SK-N-SH (cell line): ENCODE results near the gene KLHL30. TPM values are rescaled to one million over a fixed set of nuclear protein-coding genes. Genes with fewer than 3 reads are reported as not detected.

Experiments
- CTCF ChIA-PET: fragments of 300-600, 350-600 bp; formaldehyde crosslinking; extraction: SDS; loops from one replicate; lab custom pipeline; 2021; lab: Yijun Ruan, JAX
- POLR2A ChIA-PET: fragments of 350-600 bp; sonication (Branson Sonifier 250); formaldehyde crosslinking; extraction: SDS; loops from one replicate; lab custom pipeline; 2020; ENCODE audit warnings: antibody characterized with exemption, inconsistent platforms; lab: Yijun Ruan, JAX
- DNase-seq: peaks from one replicate; pipeline ENCODE4 v3.0.0; 2012
- H2AFZ ChIP-seq: fragments of 200-600 bp; sonication (generic); 2 replicates; pipeline ENCODE4 v1.8.1; 2016; ENCODE audit warnings: antibody characterized with exemption, mild to moderate bottlenecking, low read depth
- H3F3A ChIP-seq: fragments of 200-600 bp; sonication (generic); replicated peaks from 2 replicates; pipeline ENCODE3; 2016; ENCODE audit warnings: antibody characterized with exemption, mild to moderate bottlenecking; ENCODE audit not compliant: insufficient read depth
- H3K27ac ChIP-seq, 2 experiments: fragments of 200-500 bp in 1 of 2; fragments of 200-600 bp in 1 of 2; sonication (Bioruptor generic) in 1 of 2; sonication (generic), shearing (Covaris generic) in 1 of 2; 2 replicates each; pipeline versions ENCODE4 v1.5.1 to v1.6.1; 2014 to 2016; ENCODE audit warnings: low read depth in 2 of 2, inconsistent platforms in 1 of 2, low read length in 1 of 2, mild to moderate bottlenecking in 1 of 2, mixed read lengths in 1 of 2
- H3K27me3 ChIP-seq: fragments of 200-600 bp; sonication (generic), shearing (Covaris generic); 2 replicates; pipeline ENCODE4 v1.6.1; 2016; ENCODE audit warnings: mixed run types; ENCODE audit not compliant: insufficient read depth
- H3K36me3 ChIP-seq, 2 experiments: fragments of 200-500 bp in 1 of 2; fragments of 200-600 bp in 1 of 2; sonication (Bioruptor generic) in 1 of 2; sonication (generic) in 1 of 2; replicated peaks in 1 of 2; 2 replicates each; pipeline versions ENCODE3 to v1.5.1; 2014 to 2016; ENCODE audit warnings: low read length in 1 of 2, mild to moderate bottlenecking in 1 of 2; ENCODE audit not compliant: insufficient read depth in 2 of 2, control insufficient read depth in 1 of 2
- H3K4me1 ChIP-seq, 2 experiments: fragments of 200-500 bp in 1 of 2; fragments of 200-600 bp in 1 of 2; sonication (Bioruptor generic) in 1 of 2; sonication (generic), shearing (Covaris generic) in 1 of 2; 2 replicates each; pipeline versions ENCODE4 v1.5.1 to v1.6.1; 2014 to 2016; ENCODE audit warnings: low read depth in 1 of 2, low read length in 1 of 2, mixed run types in 1 of 2; ENCODE audit not compliant: insufficient read depth in 2 of 2, control insufficient read depth in 1 of 2
- H3K4me2 ChIP-seq: fragments of 200-600 bp; sonication (generic), shearing (Covaris generic); 2 replicates; pipeline ENCODE4 v1.6.1; 2017; ENCODE audit warnings: mixed run types
- H3K4me3 ChIP-seq, 2 experiments: fragments of 200-500 bp in 1 of 2; fragments of 200-600 bp in 1 of 2; sonication (Bioruptor generic) in 1 of 2; sonication (generic), shearing (Covaris generic) in 1 of 2; 2 replicates each; pipeline versions ENCODE4 v1.5.1 to v1.8.1; 2014 to 2016; ENCODE audit warnings: low read depth in 2 of 2, inconsistent platforms in 1 of 2, low read length in 1 of 2, mild to moderate bottlenecking in 1 of 2, mixed read lengths in 1 of 2, moderate library complexity in 1 of 2
- H3K79me2 ChIP-seq: fragments of 200-600 bp; sonication (generic); 2 replicates; pipeline ENCODE4 v1.8.1; 2017; ENCODE audit warnings: mild to moderate bottlenecking; ENCODE audit not compliant: insufficient read depth
- H3K9ac ChIP-seq: fragments of 200-600 bp; sonication (generic); 2 replicates; pipeline ENCODE4 v1.6.1; 2017; ENCODE audit warnings: mixed run types
- H3K9me2 ChIP-seq: fragments of 200-600 bp; sonication (generic); 2 replicates; pipeline ENCODE4 v1.6.1; 2017; ENCODE audit warnings: mixed run types
- H3K9me3 ChIP-seq: fragments of 200-600 bp; sonication (generic); 2 replicates; pipeline ENCODE4 v1.6.1; 2017; ENCODE audit warnings: mixed run types, mild to moderate bottlenecking, moderate library complexity
- H4K20me1 ChIP-seq: fragments of 200-600 bp; sonication (generic); 2 replicates; pipeline ENCODE4 v1.6.1; 2017; ENCODE audit warnings: mild to moderate bottlenecking, mixed run types; ENCODE audit not compliant: insufficient read depth
- FOXJ3 ChIP-seq: sonication (generic); formaldehyde crosslinking; IDR thresholded peaks from 2 replicates; pipeline ENCODE4 v1.5.1; 2020; ENCODE audit warnings: mild to moderate bottlenecking, missing genetic modification reagents
- FOXM1 ChIP-seq: IDR thresholded peaks from 2 replicates; pipeline ENCODE4 v1.4.0; 2012; ENCODE audit warnings: low read depth, mild to moderate bottlenecking
- NFIC ChIP-seq: IDR thresholded peaks from 2 replicates; pipeline ENCODE4 v1.4.0; 2012; ENCODE audit warnings: borderline replicate concordance
- NRF1 ChIP-seq: IDR thresholded peaks from 2 replicates; pipeline ENCODE4 v1.6.1; 2012; ENCODE audit warnings: low read depth, mild to moderate bottlenecking, low read length
- RCOR1 ChIP-seq: fragments of 150-350 bp; IDR thresholded peaks from 2 replicates; pipeline ENCODE4 v1.6.1; 2017; ENCODE audit warnings: antibody characterized with exemption, low read length
- SIN3A ChIP-seq: IDR thresholded peaks from 2 replicates; pipeline ENCODE4 v1.6.1; 2012; ENCODE audit warnings: low read depth, mild to moderate bottlenecking, low read length, moderate library complexity, borderline replicate concordance
- ZBTB33 ChIP-seq: IDR thresholded peaks from 2 replicates; pipeline ENCODE4 v1.4.0; 2012; ENCODE audit warnings: low read depth, borderline replicate concordance
- WGBS: methylation state at CpG from one replicate; pipeline ENCODE4 v1.1.6; 2017; ENCODE audit warnings: low lambda C conversion rate; 5-methylcytosine and 5-hydroxymethylcytosine counted together
- polyA plus RNA-seq, 3 experiments: library from polyadenylated mRNA; depleted of rRNA; stranded (reverse); fragments of >200 nt; gene quantifications; 2 replicates each; pipeline ENCODE4 v1.2.3, GENCODE V29; 2012
- TF ChIP-seq, protein P1 (sequence below): fragments of 200-600 bp; sonication (generic); IDR thresholded peaks from 2 replicates; pipeline ENCODE4 v1.6.1; 2017; ENCODE audit warnings: antibody characterized with exemption, mild to moderate bottlenecking, moderate library complexity
- TF ChIP-seq, protein P2 (sequence below): IDR thresholded peaks from 2 replicates; pipeline ENCODE4 v1.6.1; 2012; ENCODE audit warnings: mild to moderate bottlenecking, low read depth, low read length, moderate library complexity
- TF ChIP-seq, protein P3 (sequence below): IDR thresholded peaks from 2 replicates; pipeline ENCODE4; 2012

KLHL30 gene
- polyA plus RNA-seq, 1 of the 3 experiments (the other 2 are of a cell fraction): not detected

DNA sequence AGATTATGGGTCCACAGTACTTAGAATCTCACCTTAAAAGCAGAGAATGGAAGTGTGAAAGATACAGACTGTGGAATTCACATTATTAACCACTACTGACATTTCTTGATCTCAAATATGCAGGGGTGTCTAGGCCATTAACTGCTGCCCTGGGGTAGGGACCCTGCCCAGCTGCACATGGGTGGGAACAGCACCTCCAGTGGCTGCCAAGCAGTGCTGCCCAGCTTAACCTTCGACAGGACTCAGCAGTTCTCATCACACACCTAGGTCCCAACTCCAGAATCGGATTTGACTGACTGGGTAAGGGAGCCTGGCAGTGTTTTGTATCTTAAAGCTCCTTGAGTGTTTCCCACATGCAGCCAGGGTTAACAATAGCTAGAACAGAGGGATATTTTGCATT lies 35.2 kb downstream of the KLHL30 start:
- Histone ChIP-seq H3K9ac (no peak overlapping the region), H3F3A (peaks cover 28% of the 10 kb centered on the region), H4K20me1 (no peaks in the 10 kb centered on the region), H3K4me1 (peaks cover 15 to 20% of the 10 kb centered on the region in 2 experiments; a peak in 3 of 4 replicates), H3K27ac (no peak overlapping the region), H3K27me3 (no peaks in the 10 kb centered on the region), H3K4me3 (no peak overlapping the region), H3K36me3 (peaks cover 36 to 74% of the 10 kb centered on the region in 2 experiments), H2AFZ (no peak overlapping the region), H3K79me2 (no peaks in the 10 kb centered on the region), H3K9me2 (no peaks in the 10 kb centered on the region), H3K9me3 (no peaks in the 10 kb centered on the region), H3K4me2 (no peak overlapping the region)
- DNase-seq: peak; percentile 39
- POLR2A ChIA-PET: no interaction called here
- WGBS: 83% methylated on average over 1 of the region's 2 CpGs
- TF ChIP-seq SIN3A: no peak
- TF ChIP-seq, protein P1, sequence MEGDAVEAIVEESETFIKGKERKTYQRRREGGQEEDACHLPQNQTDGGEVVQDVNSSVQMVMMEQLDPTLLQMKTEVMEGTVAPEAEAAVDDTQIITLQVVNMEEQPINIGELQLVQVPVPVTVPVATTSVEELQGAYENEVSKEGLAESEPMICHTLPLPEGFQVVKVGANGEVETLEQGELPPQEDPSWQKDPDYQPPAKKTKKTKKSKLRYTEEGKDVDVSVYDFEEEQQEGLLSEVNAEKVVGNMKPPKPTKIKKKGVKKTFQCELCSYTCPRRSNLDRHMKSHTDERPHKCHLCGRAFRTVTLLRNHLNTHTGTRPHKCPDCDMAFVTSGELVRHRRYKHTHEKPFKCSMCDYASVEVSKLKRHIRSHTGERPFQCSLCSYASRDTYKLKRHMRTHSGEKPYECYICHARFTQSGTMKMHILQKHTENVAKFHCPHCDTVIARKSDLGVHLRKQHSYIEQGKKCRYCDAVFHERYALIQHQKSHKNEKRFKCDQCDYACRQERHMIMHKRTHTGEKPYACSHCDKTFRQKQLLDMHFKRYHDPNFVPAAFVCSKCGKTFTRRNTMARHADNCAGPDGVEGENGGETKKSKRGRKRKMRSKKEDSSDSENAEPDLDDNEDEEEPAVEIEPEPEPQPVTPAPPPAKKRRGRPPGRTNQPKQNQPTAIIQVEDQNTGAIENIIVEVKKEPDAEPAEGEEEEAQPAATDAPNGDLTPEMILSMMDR: peak; percentile 34; the same call in 1 of the 2 replicates
- CTCF ChIA-PET: interaction anchor here (1.1 to 1.7 kb wide), 3 partner anchors 8 to 65 kb away, joined by 3 to 4 read pairs (median 4); no protein-coding TSS in a partner anchor

- Histone ChIP-seq H3K9ac (no peak overlapping the region), H3K9me3 (no peaks in the 10 kb centered on the region), H4K20me1 (no peaks in the 10 kb centered on the region), H3K36me3 (peaks cover 42 to 73% of the 10 kb centered on the region in 2 experiments), H3K79me2 (no peaks in the 10 kb centered on the region), H2AFZ (no peak overlapping the region), H3K4me3 (no peak overlapping the region), H3K4me1 (peaks cover 14 to 15% of the 10 kb centered on the region in 2 experiments; a peak in 3 of 4 replicates), H3F3A (peaks cover 23% of the 10 kb centered on the region), H3K27me3 (no peaks in the 10 kb centered on the region), H3K9me2 (no peaks in the 10 kb centered on the region), H3K4me2 (no peak overlapping the region), H3K27ac (peak overlapping the region in 1 of 2 experiments; percentile 6; a peak in 1 of 4 replicates)
- POLR2A ChIA-PET: no interaction called here
- DNase-seq: no peak
- CTCF ChIA-PET: interaction anchor here (1.1 to 1.7 kb wide), 3 partner anchors 9 to 65 kb away, joined by 3 to 4 read pairs (median 4); no protein-coding TSS in a partner anchor
- WGBS: 100% methylated on average over 3 of the region's 8 CpGs
- TF ChIP-seq, protein P2, sequence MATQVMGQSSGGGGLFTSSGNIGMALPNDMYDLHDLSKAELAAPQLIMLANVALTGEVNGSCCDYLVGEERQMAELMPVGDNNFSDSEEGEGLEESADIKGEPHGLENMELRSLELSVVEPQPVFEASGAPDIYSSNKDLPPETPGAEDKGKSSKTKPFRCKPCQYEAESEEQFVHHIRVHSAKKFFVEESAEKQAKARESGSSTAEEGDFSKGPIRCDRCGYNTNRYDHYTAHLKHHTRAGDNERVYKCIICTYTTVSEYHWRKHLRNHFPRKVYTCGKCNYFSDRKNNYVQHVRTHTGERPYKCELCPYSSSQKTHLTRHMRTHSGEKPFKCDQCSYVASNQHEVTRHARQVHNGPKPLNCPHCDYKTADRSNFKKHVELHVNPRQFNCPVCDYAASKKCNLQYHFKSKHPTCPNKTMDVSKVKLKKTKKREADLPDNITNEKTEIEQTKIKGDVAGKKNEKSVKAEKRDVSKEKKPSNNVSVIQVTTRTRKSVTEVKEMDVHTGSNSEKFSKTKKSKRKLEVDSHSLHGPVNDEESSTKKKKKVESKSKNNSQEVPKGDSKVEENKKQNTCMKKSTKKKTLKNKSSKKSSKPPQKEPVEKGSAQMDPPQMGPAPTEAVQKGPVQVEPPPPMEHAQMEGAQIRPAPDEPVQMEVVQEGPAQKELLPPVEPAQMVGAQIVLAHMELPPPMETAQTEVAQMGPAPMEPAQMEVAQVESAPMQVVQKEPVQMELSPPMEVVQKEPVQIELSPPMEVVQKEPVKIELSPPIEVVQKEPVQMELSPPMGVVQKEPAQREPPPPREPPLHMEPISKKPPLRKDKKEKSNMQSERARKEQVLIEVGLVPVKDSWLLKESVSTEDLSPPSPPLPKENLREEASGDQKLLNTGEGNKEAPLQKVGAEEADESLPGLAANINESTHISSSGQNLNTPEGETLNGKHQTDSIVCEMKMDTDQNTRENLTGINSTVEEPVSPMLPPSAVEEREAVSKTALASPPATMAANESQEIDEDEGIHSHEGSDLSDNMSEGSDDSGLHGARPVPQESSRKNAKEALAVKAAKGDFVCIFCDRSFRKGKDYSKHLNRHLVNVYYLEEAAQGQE: no peak
- TF ChIP-seq FOXM1: no peak
- TF ChIP-seq FOXJ3: no peak
- no peak for TF ChIP-seq ZBTB33
- TF ChIP-seq, protein P3, sequence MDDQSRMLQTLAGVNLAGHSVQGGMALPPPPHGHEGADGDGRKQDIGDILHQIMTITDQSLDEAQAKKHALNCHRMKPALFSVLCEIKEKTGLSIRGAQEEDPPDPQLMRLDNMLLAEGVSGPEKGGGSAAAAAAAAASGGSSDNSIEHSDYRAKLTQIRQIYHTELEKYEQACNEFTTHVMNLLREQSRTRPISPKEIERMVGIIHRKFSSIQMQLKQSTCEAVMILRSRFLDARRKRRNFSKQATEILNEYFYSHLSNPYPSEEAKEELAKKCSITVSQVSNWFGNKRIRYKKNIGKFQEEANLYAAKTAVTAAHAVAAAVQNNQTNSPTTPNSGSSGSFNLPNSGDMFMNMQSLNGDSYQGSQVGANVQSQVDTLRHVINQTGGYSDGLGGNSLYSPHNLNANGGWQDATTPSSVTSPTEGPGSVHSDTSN: no peak
- no peak for TF ChIP-seq RCOR1
- no peak for TF ChIP-seq NFIC
- TF ChIP-seq NRF1: no peak
Observed at GRCh38 chr2:238174291-238174690, 35.8 kb downstream of the KLHL30 start.
